ENCODE results near the gene SURF2. TPM values are rescaled to one million over a fixed set of nuclear protein-coding genes. Genes with fewer than 3 reads are reported as not detected.

Gene SURF2
- total RNA-seq, 4 donors from 2014 or later, result 16.1 to 36.4 (median 28.7) TPM

DNA sequence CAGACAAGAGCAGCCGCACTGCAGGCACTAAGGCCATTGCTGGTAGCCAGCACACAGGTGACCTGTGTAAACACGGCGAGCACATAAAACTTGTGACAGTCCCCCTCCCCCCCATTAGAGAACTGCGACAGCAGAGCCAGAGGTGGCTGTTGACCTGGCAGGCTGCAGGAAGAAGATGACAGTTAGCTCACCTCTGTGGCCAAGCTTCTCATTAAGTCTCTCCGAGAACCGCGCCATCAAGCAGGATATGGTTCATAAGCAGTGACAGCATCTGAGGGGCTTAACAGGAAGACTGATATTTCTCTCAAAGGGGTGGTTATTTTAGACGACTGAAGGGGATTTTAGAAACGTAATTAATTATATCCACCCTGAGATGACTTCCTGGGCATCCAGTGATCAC is 14.3 kb downstream of the SURF2 start:
- no peak for DNase-seq (ENCODE audit: extremely low spot score)
- TF ChIP-seq EP300 (IDR thresholded peaks at IDR 0.05) (no peak), POLR2AphosphoS5 (IDR thresholded peaks at IDR 0.05) (no peak)
- TF ChIP-seq, protein P1, sequence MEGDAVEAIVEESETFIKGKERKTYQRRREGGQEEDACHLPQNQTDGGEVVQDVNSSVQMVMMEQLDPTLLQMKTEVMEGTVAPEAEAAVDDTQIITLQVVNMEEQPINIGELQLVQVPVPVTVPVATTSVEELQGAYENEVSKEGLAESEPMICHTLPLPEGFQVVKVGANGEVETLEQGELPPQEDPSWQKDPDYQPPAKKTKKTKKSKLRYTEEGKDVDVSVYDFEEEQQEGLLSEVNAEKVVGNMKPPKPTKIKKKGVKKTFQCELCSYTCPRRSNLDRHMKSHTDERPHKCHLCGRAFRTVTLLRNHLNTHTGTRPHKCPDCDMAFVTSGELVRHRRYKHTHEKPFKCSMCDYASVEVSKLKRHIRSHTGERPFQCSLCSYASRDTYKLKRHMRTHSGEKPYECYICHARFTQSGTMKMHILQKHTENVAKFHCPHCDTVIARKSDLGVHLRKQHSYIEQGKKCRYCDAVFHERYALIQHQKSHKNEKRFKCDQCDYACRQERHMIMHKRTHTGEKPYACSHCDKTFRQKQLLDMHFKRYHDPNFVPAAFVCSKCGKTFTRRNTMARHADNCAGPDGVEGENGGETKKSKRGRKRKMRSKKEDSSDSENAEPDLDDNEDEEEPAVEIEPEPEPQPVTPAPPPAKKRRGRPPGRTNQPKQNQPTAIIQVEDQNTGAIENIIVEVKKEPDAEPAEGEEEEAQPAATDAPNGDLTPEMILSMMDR (IDR thresholded peaks at IDR 0.05), result no peak
- Histone ChIP-seq H3K27ac (replicated peaks in 1 of 4) (no peak overlapping the region), H3K9me3 (no peaks in the 10 kb centered on the region), H3K27me3 (no peaks in the 10 kb centered on the region), H3K4me1 (peaks cover 61 to 90% (median 77%) of the 10 kb centered on the region in 4 donors), H3K4me3 (no peak overlapping the region), H3K36me3 (peaks cover 15 to 47% (median 39%) of the 10 kb centered on the region in 4 donors)
- WGBS, result 59% methylated on average over 9 of the region's 9 CpGs
- intact Hi-C loops (cut with DNase I), result no loop called here

DNA sequence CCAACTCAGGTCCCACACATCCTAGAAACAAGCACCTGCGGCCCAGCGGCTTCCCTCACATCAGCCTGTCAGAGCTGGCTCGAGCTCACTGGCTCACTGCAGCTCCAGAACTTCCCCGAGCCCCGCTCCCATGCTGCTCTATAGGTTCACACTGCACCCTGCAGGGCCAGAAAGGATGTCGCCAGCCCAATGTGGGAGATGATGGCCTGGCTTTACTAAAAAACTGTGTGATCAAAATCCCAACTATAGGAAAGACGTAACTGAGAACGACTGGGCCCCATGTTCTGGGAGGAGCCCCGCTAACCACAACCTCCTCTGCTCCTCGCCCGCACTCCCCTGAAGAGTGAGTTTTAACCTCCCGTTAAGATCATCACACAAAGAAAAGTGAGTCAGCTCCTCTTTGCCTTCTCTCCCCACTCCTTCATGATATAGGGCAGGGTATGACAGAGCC is 14.9 kb downstream of the SURF2 start:
- no peaks in the 10 kb centered on the region for H3K9me3 ChIP-seq
- H3K4me1 ChIP-seq, result peaks cover 62 to 90% (median 77%) of the 10 kb centered on the region in 4 donors
- no peak for DNase-seq (ENCODE audit: extremely low spot score)
- H3K27ac ChIP-seq (replicated peaks in 1 of 4), result no peak overlapping the region
- intact Hi-C loops (cut with DNase I), result no loop called here
- no peaks in the 10 kb centered on the region for H3K27me3 ChIP-seq
- 64% methylated on average over 12 of the region's 12 CpGs for WGBS
- H3K4me3 ChIP-seq, result no peak overlapping the region
- peaks cover 9 to 41% (median 33%) of the 10 kb centered on the region in 4 donors for H3K36me3 ChIP-seq
- no peak for TF ChIP-seq EP300 (IDR thresholded peaks at IDR 0.05)
- TF ChIP-seq, protein P1 (IDR thresholded peaks at IDR 0.05), result no peak

DNA sequence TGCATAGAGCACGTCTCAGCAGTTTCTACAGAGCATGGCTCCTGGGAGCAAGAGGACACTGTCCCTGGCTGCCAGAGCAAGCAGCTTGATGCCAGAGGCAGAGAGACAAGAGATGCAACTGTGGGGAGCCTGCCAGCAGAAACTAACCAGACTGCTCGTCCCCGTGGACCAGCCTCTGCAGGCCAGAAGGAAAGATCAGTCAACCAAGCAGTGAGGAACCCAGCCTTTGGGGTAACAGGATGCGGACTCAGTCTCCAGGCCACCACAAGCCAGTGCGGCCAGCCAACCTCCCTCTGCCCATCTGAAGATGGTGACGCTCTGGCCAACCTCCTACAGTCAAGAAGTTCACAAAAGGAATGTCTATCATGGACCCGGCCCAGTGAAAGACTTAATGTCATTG is 15.8 kb downstream of the SURF2 start:
- peaks cover 68 to 89% (median 85%) of the 10 kb centered on the region in 4 donors for H3K4me1 ChIP-seq
- H3K9me3 ChIP-seq, result no peaks in the 10 kb centered on the region
- H3K36me3 ChIP-seq, result peaks cover under 1 to 33% (median 24%) of the 10 kb centered on the region in 4 donors
- intact Hi-C loops (cut with DNase I), result no loop called here
- TF ChIP-seq POLR2AphosphoS5 (IDR thresholded peaks at IDR 0.05) (no peak), POLR2A (IDR thresholded peaks at IDR 0.05; ENCODE audit: low read depth) (no peak)
- TF ChIP-seq, protein P1 (IDR thresholded peaks at IDR 0.05), result no peak
- WGBS, result 80% methylated on average over 5 of the region's 7 CpGs
- no peak overlapping the region for H3K4me3 ChIP-seq
- DNase-seq (ENCODE audit: extremely low spot score), result no peak
- H3K27ac ChIP-seq (replicated peaks in 1 of 4), result no peak overlapping the region
- H3K27me3 ChIP-seq, result no peaks in the 10 kb centered on the region

DNA sequence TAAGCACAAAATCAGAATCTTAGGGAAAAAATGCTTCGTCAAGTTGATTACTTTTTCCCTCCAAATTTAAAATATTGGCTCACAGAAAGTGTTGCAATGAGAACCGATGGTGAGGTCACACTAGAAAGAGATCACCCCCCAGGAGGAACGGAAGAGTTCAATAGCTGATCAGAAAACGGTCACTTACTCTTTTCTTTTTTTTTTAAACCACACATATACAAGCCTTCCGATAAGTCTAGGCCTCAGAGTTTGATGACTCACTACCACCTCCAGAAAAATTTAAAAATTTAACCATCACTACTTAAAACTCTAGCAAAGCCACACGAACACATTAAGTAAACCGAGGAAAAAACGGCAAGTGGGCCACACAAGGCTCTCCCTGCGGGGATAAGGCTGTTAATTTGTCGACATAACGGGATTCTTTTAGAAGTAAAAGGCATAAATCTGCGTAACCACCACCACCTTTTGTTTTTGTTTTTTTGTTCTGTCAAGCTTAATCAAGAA is 18.3 kb downstream of the SURF2 start:
- WGBS, result 19% methylated on average over 12 of the region's 12 CpGs
- peaks cover 50 to 64% (median 62%) of the 10 kb centered on the region in 4 donors for H3K4me1 ChIP-seq
- H3K36me3 ChIP-seq, result peaks cover 0 to 29% (median 18%) of the 10 kb centered on the region in 4 donors
- peak overlapping the region; percentile 92 to 97 (median 96) for H3K27ac ChIP-seq (replicated peaks in 1 of 4)
- peak overlapping the region; percentile 81 to 98 (median 93) for H3K4me3 ChIP-seq
- intact Hi-C loops (cut with DNase I), result no loop called here
- DNase-seq (ENCODE audit: extremely low spot score), result no peak
- no peaks in the 10 kb centered on the region for H3K27me3 ChIP-seq
- no peaks in the 10 kb centered on the region for H3K9me3 ChIP-seq
- no peak for TF ChIP-seq EP300 (IDR thresholded peaks at IDR 0.05)
- no peak for TF ChIP-seq POLR2A (IDR thresholded peaks at IDR 0.05; ENCODE audit: low read depth)
- TF ChIP-seq, protein P1 (IDR thresholded peaks at IDR 0.05), result no peak
- TF ChIP-seq POLR2AphosphoS5 (IDR thresholded peaks at IDR 0.05), result no peak
